HCT116 (cell line): ENCODE measurements around the gene AUTS2. TPM values are rescaled to one million over a fixed set of nuclear protein-coding genes. Genes with fewer than 3 reads are reported as not detected.

Experiments
- ATAC-seq: fragments of 200-7000 bp; cut with Tn5 transposase; 2 replicates; pipeline ENCODE4 v1.9.1; 2020; ENCODE audit warnings: mild to moderate bottlenecking, moderate library complexity
- BruUV-seq: library from RNA; stranded (reverse); fragments of 400-500 nt; replicated peaks from 2 replicates; lab custom pipeline; 2021; lab: Mats Ljungman, UMichigan
- CTCF ChIA-PET: fragments of 300-600 bp; sonication (Branson Sonifier 250); formaldehyde crosslinking; loops from one replicate; lab custom pipeline; 2021; ENCODE audit warnings: antibody characterized with exemption; lab: Charles Lee
- POLR2A ChIA-PET: fragments of 300-600, 350-600 bp; sonication (Branson Sonifier 250); formaldehyde crosslinking; loops from one replicate; lab custom pipeline; 2021; ENCODE audit warnings: antibody characterized with exemption; lab: Charles Lee
- RAD21 ChIA-PET, 2 experiments: fragments of 300-600 bp; sonication (Branson Sonifier 250); formaldehyde crosslinking; loops; one replicate each; lab custom pipeline; 2023; ENCODE audit warnings: low total read pairs in 2 of 2; ENCODE audit not compliant: uncharacterized antibody in 2 of 2, unreplicated experiment in 2 of 2, low non-redundant PET in 1 of 2; lab: Charles Lee
- DNase-seq: peaks from one replicate; pipeline ENCODE4 v3.0.0-alpha.2; 2010; ENCODE audit warnings: low read depth, low spot score
- H2AFZ ChIP-seq: fragments of 200-600 bp; shearing (Covaris generic), sonication (generic); 2 replicates; pipeline ENCODE4 v1.6.1; 2017; ENCODE audit warnings: low read depth, mixed run types, mixed read lengths, antibody characterized with exemption, low read length; ENCODE audit not compliant: poor library complexity, severe bottlenecking
- H3K27ac ChIP-seq: 2 replicates; pipeline ENCODE4 v1.5.1; 2012; ENCODE audit warnings: low read depth, low read length
- H3K27me3 ChIP-seq: fragments of 200-600 bp; sonication (generic); 2 replicates; pipeline ENCODE4 v1.6.1; 2016; ENCODE audit warnings: mixed run types, low read length, mixed read lengths; ENCODE audit not compliant: insufficient read depth
- H3K36me3 ChIP-seq, 2 experiments: fragments of 200-500 bp in 1 of 2; fragments of 200-600 bp in 1 of 2; sonication (Bioruptor generic) in 1 of 2; sonication (generic) in 1 of 2; 2 replicates each; pipeline versions ENCODE4 v1.5.1 to v1.6.1; 2014 to 2016; ENCODE audit warnings: low read length in 2 of 2, inconsistent platforms in 1 of 2, mixed read lengths in 1 of 2, mixed run types in 1 of 2; ENCODE audit not compliant: insufficient read depth in 2 of 2, control insufficient read depth in 1 of 2
- H3K4me1 ChIP-seq, 2 experiments: fragments of 200-600 bp in 1 of 2; sonication (generic) in 1 of 2; 2 replicates each; pipeline versions ENCODE4 v1.5.1 to v1.6.1; 2012 to 2017; ENCODE audit warnings: low read length in 2 of 2, inconsistent platforms in 1 of 2, mild to moderate bottlenecking in 1 of 2, mixed read lengths in 1 of 2, mixed run types in 1 of 2, moderate library complexity in 1 of 2; ENCODE audit not compliant: insufficient read depth in 2 of 2, control insufficient read depth in 1 of 2
- H3K4me2 ChIP-seq: fragments of 200-600 bp; sonication (generic); 2 replicates; pipeline ENCODE4 v1.6.1; 2017; ENCODE audit warnings: mixed run types, low read length, mixed read lengths
- H3K4me3 ChIP-seq, 2 experiments: fragments of 200-600 bp in 1 of 2; sonication (generic) in 1 of 2; replicated peaks in 1 of 2; 2 replicates each; pipeline ENCODE4 v1.5.1; 2011 to 2016; ENCODE audit warnings: low read length in 2 of 2, control low read depth in 1 of 2, low read depth in 1 of 2, mild to moderate bottlenecking in 1 of 2, mixed read lengths in 1 of 2, mixed run types in 1 of 2
- H3K79me2 ChIP-seq: fragments of 200-600 bp; sonication (generic); 2 replicates; pipeline ENCODE4 v1.6.1; 2017; ENCODE audit warnings: mild to moderate bottlenecking, mixed run types, low read length, moderate library complexity, mixed read lengths; ENCODE audit not compliant: insufficient read depth
- H3K9ac ChIP-seq: fragments of 200-600 bp; sonication (generic); 2 replicates; pipeline ENCODE4 v1.6.1; 2016; ENCODE audit warnings: low read length, mixed read lengths
- H3K9me2 ChIP-seq: fragments of 200-600 bp; sonication (generic), shearing (Covaris generic); 2 replicates; pipeline ENCODE4 v1.6.1; 2017; ENCODE audit warnings: mixed run types, mild to moderate bottlenecking, moderate library complexity; ENCODE audit not compliant: insufficient read depth
- H3K9me3 ChIP-seq, 2 experiments: fragments of 200-500 bp in 1 of 2; fragments of 200-600 bp in 1 of 2; sonication (Bioruptor generic) in 1 of 2; sonication (generic) in 1 of 2; 2 replicates each; pipeline ENCODE4 v1.6.1; 2014 to 2017; ENCODE audit warnings: low read length in 2 of 2, mixed read lengths in 2 of 2, inconsistent platforms in 1 of 2, low read depth in 1 of 2, mild to moderate bottlenecking in 1 of 2, mixed run types in 1 of 2, moderate library complexity in 1 of 2; ENCODE audit not compliant: control insufficient read depth in 1 of 2, insufficient read depth in 1 of 2
- H4K20me1 ChIP-seq: fragments of 200-600 bp; sonication (generic), shearing (Covaris generic); 2 replicates; pipeline ENCODE4 v1.6.1; 2017; ENCODE audit warnings: mixed run types, mild to moderate bottlenecking, moderate library complexity; ENCODE audit not compliant: insufficient read depth
- CBX3 ChIP-seq: IDR thresholded peaks from 2 replicates; pipeline ENCODE4 v1.6.1; 2012; ENCODE audit warnings: low read depth
- CEBPB ChIP-seq: IDR thresholded peaks from 2 replicates; pipeline ENCODE4 v1.6.1; 2012; ENCODE audit warnings: low read depth
- EGR1 ChIP-seq: IDR thresholded peaks from 2 replicates; pipeline ENCODE4 v1.6.1; 2012; ENCODE audit warnings: low read depth
- EZH2 ChIP-seq: fragments of 200-600 bp; sonication (generic); IDR thresholded peaks from 2 replicates; pipeline ENCODE4 v1.6.1; 2017; ENCODE audit warnings: antibody characterized with exemption, mixed run types
- EZH2phosphoT487 ChIP-seq: fragments of 200-600 bp; IDR thresholded peaks from 2 replicates; pipeline ENCODE4 v1.6.1; 2018; ENCODE audit warnings: antibody characterized with exemption, borderline replicate concordance
- FOSL1 ChIP-seq: IDR thresholded peaks from 2 replicates; pipeline ENCODE4 v1.6.1; 2012; ENCODE audit warnings: low read depth
- MAX ChIP-seq: IDR thresholded peaks from 2 replicates; pipeline ENCODE4 v1.6.1; 2012
- POLR2AphosphoS5 ChIP-seq: IDR thresholded peaks from 2 replicates; pipeline ENCODE4 v1.6.1; 2011; ENCODE audit warnings: mild to moderate bottlenecking, low read depth, low read length, moderate library complexity
- RAD21 ChIP-seq: IDR thresholded peaks from 2 replicates; pipeline ENCODE4 v1.6.1; 2012; ENCODE audit warnings: low read depth, mild to moderate bottlenecking
- REST ChIP-seq: IDR thresholded peaks from 2 replicates; pipeline ENCODE4 v1.6.1; 2012; ENCODE audit warnings: low read depth
- SP1 ChIP-seq: IDR thresholded peaks from 2 replicates; pipeline ENCODE4 v1.6.1; 2012; ENCODE audit warnings: low read depth
- SRF ChIP-seq: IDR thresholded peaks from 2 replicates; pipeline ENCODE4 v1.6.1; 2012; ENCODE audit warnings: low read depth
- TCF7L2 ChIP-seq: IDR thresholded peaks from 2 replicates; pipeline ENCODE4 v1.7.0; 2011; ENCODE audit warnings: borderline replicate concordance, inconsistent platforms; ENCODE audit not compliant: insufficient read depth, insufficient read length; ENCODE audit errors: extremely low read depth
- YY1 ChIP-seq: IDR thresholded peaks from 2 replicates; pipeline ENCODE4 v1.6.1; 2011; ENCODE audit warnings: low read length, low read depth, moderate library complexity, mild to moderate bottlenecking; ENCODE audit not compliant: insufficient replicate concordance; ENCODE audit errors: extremely low read depth
- ZBTB33 ChIP-seq: IDR thresholded peaks from 2 replicates; pipeline ENCODE4 v1.6.1; 2011; ENCODE audit warnings: mild to moderate bottlenecking, low read length, moderate library complexity; ENCODE audit not compliant: insufficient replicate concordance; ENCODE audit errors: extremely low read depth
- ZFX ChIP-seq: fragments of 450-650 bp; IDR thresholded peaks from 2 replicates; pipeline ENCODE4 v1.6.1; 2017
- intact Hi-C: fragments of 100-400 bp; cut with micrococcal nuclease; formaldehyde crosslinking; loops from 2 replicates; pipeline ENCODE4 v1.10.0; 2022
- total RNA-seq: library from RNA; stranded (reverse); gene quantifications from one replicate; pipeline ENCODE4 v1.2.1, GENCODE V29; 2021; ENCODE audit not compliant: unreplicated experiment

AUTS2 gene
- total RNA-seq, 1 experiment from 2014 or later, result 0.93 TPM

GRCh38 chr7:70034999-70035398 is 436.7 kb downstream of the AUTS2 start:
- TF ChIP-seq REST (no peak), RAD21 (no peak), POLR2AphosphoS5 (no peak)
- TF ChIP-seq, all 23 proteins: peak for 0
- Histone ChIP-seq H3K9me2 (no peaks in the 10 kb centered on the region), H3K9me3 (peaks cover 5 to 28% of the 10 kb centered on the region in 2 experiments; a peak in 2 of 4 replicates), H3K4me1 (no peaks in the 10 kb centered on the region), H2AFZ (no peak overlapping the region), H3K4me2 (no peak overlapping the region), H4K20me1 (no peaks in the 10 kb centered on the region), H3K9ac (no peak overlapping the region), H3K36me3 (no peaks in the 10 kb centered on the region), H3K27me3 (no peaks in the 10 kb centered on the region), H3K4me3 (no peak overlapping the region), H3K79me2 (no peaks in the 10 kb centered on the region), H3K27ac (no peak overlapping the region)
- no peak for DNase-seq
- ChIA-PET RAD21 (no interaction called here), CTCF (no interaction called here), POLR2A (no interaction called here)
- no TSS peak for BruUV-seq
- ATAC-seq, result no peak
- intact Hi-C loops, result no loop called here

- intact Hi-C loops, result no loop called here
- Histone ChIP-seq H3K4me1 (no peaks in the 10 kb centered on the region), H3K9me3 (peaks cover 0 to 30% of the 10 kb centered on the region in 2 experiments; a peak in 2 of 4 replicates), H2AFZ (no peak overlapping the region), H3K4me3 (no peak overlapping the region), H3K27ac (no peak overlapping the region), H3K27me3 (no peaks in the 10 kb centered on the region), H3K4me2 (no peak overlapping the region), H3K36me3 (no peaks in the 10 kb centered on the region), H3K9me2 (no peaks in the 10 kb centered on the region), H3K9ac (no peak overlapping the region), H4K20me1 (no peaks in the 10 kb centered on the region), H3K79me2 (no peaks in the 10 kb centered on the region)
- POLR2A ChIA-PET, result no interaction called here
- CTCF ChIA-PET, result no interaction called here
- ATAC-seq, result no peak
- TF ChIP-seq ZBTB33, result no peak
- TF ChIP-seq EGR1, result no peak
- no peak for TF ChIP-seq EZH2
- TF ChIP-seq SRF, result no peak
- TF ChIP-seq EZH2phosphoT487, result no peak
- no peak for TF ChIP-seq TCF7L2
- TF ChIP-seq RAD21, result no peak
- TF ChIP-seq SP1, result no peak
- no peak for TF ChIP-seq MAX
- no peak for TF ChIP-seq POLR2AphosphoS5
- TF ChIP-seq YY1, result no peak
- no peak for TF ChIP-seq FOSL1
- no peak for TF ChIP-seq CEBPB
- no peak for TF ChIP-seq CBX3
- no peak for TF ChIP-seq ZFX
- no peak for DNase-seq
- no TSS peak for BruUV-seq
- RAD21 ChIA-PET, result no interaction called here
These were observed 437.2 kb downstream of the AUTS2 start for GRCh38 chr7:70035519-70035918.
